HG03575 (cell line): ENCODE measurements around the gene CCN2.
A peak's percentile ranks its signal among the peaks of the same experiment; 100 is the strongest.
"Not testable (repeated sequence)": the region's sequence is repeated elsewhere in the genome, so short reads cannot be mapped to it uniquely, and the experiment has no call there.

Source experiments
- ATAC-seq: cut with Tn5 transposase; IDR thresholded peaks from one replicate; pipeline ENCODE4 v1.9.1; 2021; ENCODE audit not compliant: unreplicated experiment, insufficient number of reproducible peaks, low FRiP score; ENCODE audit errors: extremely low read depth

Gene CCN2

GRCh38 chr6:131917763-131918649 is 33.2 kb downstream of the CCN2 start:
- ATAC-seq, result no peak

- ATAC-seq, result no peak
Measured at GRCh38 chr6:131917318-131917717, 33.9 kb downstream of the CCN2 start.

GRCh38 chr6:131916847-131917246 is 34.3 kb downstream of the CCN2 start:
- ATAC-seq, result no peak

- not testable (repeated sequence) for ATAC-seq
Measured at GRCh38 chr6:131916091-131916796, 34.9 kb downstream of the CCN2 start.

GRCh38 chr6:131914967-131915751 is 36.0 kb downstream of the CCN2 start:
- ATAC-seq, result peak; percentile 78

- no peak for ATAC-seq
Measured at GRCh38 chr6:131914234-131914633, 36.9 kb downstream of the CCN2 start.

- ATAC-seq, result no peak
Measured at GRCh38 chr6:131911951-131912350, 39.2 kb downstream of the CCN2 start.

GRCh38 chr6:131910956-131911355 is 40.2 kb downstream of the CCN2 start:
- ATAC-seq, result no peak

- no peak for ATAC-seq
Measured at GRCh38 chr6:131910219-131910589, 41.0 kb downstream of the CCN2 start.

- peak; percentile 94 for ATAC-seq
Measured at GRCh38 chr6:131909408-131910218, 41.6 kb downstream of the CCN2 start.

- not testable (repeated sequence) for ATAC-seq
Measured at GRCh38 chr6:131908787-131909186, 42.4 kb downstream of the CCN2 start.

- not testable (repeated sequence) for ATAC-seq
Measured at GRCh38 chr6:131903734-131904133, 47.4 kb downstream of the CCN2 start.

GRCh38 chr6:131901326-131901873 is 49.8 kb downstream of the CCN2 start:
- ATAC-seq, result not testable (repeated sequence)

- ATAC-seq, result no peak
Measured at GRCh38 chr6:131900231-131900630, 50.9 kb downstream of the CCN2 start.

GRCh38 chr6:131898718-131899117 is 52.5 kb downstream of the CCN2 start:
- no peak for ATAC-seq
